ENCODE measurements around the gene LTBP2.

The LTBP2 gene

DNA sequence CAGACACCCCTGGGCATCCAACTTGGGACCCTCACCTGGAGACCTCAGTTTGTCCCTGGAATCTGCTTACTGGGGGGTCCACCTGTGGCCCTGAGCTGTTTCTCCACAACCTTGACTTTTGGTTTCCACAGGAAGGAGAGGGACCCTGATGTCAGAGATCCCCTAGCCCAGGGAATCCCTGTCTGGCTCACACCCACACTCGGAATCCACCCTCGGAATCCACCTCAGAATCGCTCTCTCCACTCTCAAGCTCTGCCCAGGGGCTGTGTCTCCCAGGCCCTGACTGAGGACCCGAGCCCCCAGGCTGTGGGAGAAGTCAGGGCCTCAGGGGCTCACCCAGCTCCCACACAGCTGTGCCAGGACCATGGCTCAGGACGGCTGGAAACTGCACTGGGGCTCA is 17.4 kb downstream of the LTBP2 start:
- ChIA-PET POLR2A (interaction anchor here (0.6 to 1.1 kb wide), 2 partner anchors 20 to 34 kb away, joined by 3 to 4 read pairs; no protein-coding TSS in a partner anchor), CTCF (interaction anchor here (1.5 to 1.8 kb wide), 2 partner anchors 14 to 18 kb away, joined by 7 to 9 read pairs; partner anchors contain the start of gene LTBP2)
- H3K27ac ChIP-seq (ENCODE audit: extremely low read depth, low read depth, low read length), result no peak overlapping the region
- H3K4me3 ChIP-seq (ENCODE audit: low read depth, low read length), result no peak overlapping the region
- H3K36me3 ChIP-seq (ENCODE audit: control insufficient read depth in 2 of 2, insufficient read depth in 1 of 2, low read length in 2 of 2), result no peaks in the 10 kb centered on the region
- no peaks in the 10 kb centered on the region for H3K4me1 ChIP-seq (ENCODE audit: control insufficient read depth, insufficient read depth, low read length)
- no peaks in the 10 kb centered on the region for H3K9me3 ChIP-seq (ENCODE audit: control insufficient read depth, insufficient read depth, low read depth, low read length)
- TF ChIP-seq ZNF23 (tag by site-specific recombination; IDR thresholded peaks at IDR 0.05; ENCODE audit: borderline replicate concordance) (no peak), PRDM1 (tag by site-specific recombination; IDR thresholded peaks at IDR 0.05) (no peak), EGR2 (tag by site-specific recombination; IDR thresholded peaks at IDR 0.05; ENCODE audit: low read depth) (0 out of 2 replicates have a peak, but pooled peaks have one; percentile 17)

DNA sequence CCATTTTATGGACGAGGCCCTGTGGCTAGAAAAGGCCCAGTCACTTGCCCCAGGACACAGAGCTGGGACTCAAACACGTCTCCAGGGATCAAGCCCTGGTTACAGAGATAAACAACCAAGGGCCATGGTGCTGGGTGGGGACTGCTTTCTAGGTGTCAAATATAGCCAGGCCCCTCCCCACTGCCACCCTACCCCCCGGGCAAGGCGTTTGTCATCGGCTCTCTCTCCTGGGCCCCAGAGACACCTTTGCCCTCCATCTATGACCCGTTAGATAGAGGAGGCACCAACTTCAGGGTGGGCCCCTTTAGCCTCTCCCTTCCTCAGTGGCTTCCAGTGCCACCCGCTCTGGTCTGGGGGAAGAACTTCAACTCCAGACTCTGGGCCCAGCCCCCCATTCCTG is 18.0 kb downstream of the LTBP2 start:
- no peaks in the 10 kb centered on the region for H3K9me3 ChIP-seq (ENCODE audit: control insufficient read depth, insufficient read depth, low read depth, low read length)
- ChIA-PET CTCF (interaction anchor here (1.5 to 1.8 kb wide), 2 partner anchors 15 to 18 kb away, joined by 7 to 9 read pairs; partner anchors contain the start of gene LTBP2), POLR2A (interaction anchor here (0.6 to 1.1 kb wide), 4 partner anchors 19 to 515 kb away, joined by 3 to 7 read pairs (median 4); no protein-coding TSS in a partner anchor)
- H3K4me3 ChIP-seq (ENCODE audit: low read depth, low read length), result no peak overlapping the region
- H3K27ac ChIP-seq (ENCODE audit: extremely low read depth, low read depth, low read length), result no peak overlapping the region
- H3K36me3 ChIP-seq (ENCODE audit: control insufficient read depth in 2 of 2, insufficient read depth in 1 of 2, low read length in 2 of 2), result no peaks in the 10 kb centered on the region
- no peak for TF ChIP-seq ZFP41 (tag by site-specific recombination; IDR thresholded peaks at IDR 0.05; ENCODE audit: borderline replicate concordance)
- no peak for TF ChIP-seq ZNF621 (tag by site-specific recombination; IDR thresholded peaks at IDR 0.05)
- TF ChIP-seq KLF1 (tag by site-specific recombination; IDR thresholded peaks at IDR 0.05), result no peak
- no peak for TF ChIP-seq ZNF660 (tag by site-specific recombination; IDR thresholded peaks at IDR 0.05)
- no peak for TF ChIP-seq OVOL3 (tag by site-specific recombination; IDR thresholded peaks at IDR 0.05)
- TF ChIP-seq ZNF302 (tag by site-specific recombination; IDR thresholded peaks at IDR 0.05; ENCODE audit: low read depth), result no peak
- H3K4me1 ChIP-seq (ENCODE audit: control insufficient read depth, insufficient read depth, low read length), result no peaks in the 10 kb centered on the region

DNA sequence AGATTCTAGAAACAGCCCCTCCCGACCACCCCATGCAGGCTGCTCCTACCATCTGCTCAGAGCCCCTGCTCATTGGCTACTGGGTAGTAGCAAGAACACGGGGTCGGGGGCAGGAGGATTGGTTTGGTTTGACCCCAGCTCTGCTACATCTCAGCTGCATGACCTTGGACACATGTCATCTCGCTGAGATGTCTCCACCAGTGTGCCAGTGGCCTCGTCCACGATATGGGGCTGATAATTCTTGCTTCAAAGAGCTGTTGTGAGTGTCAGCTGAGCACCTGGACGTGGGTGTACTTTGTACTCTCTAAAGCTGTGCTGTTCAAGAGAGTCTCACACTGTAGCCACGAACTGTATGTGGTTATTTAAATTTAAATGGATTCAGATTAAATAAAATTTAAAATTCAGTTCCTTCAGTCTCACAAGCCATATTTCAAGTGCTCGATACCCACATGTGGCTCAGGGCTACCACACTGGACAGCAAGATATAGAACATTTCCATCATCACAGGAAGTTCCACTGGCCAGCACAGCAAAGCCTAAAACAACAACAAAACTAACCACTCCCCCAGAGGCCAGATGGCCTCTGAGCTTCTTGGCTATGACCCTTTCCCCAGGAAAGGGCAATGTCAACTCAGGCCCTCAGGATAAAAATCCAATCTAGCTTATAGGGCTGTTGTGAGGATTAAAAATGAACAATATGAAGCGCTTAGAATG is 18.6 kb downstream of the LTBP2 start:
- Histone ChIP-seq H3K9me3 (ENCODE audit: control insufficient read depth, insufficient read depth, low read depth, low read length) (no peaks in the 10 kb centered on the region), H3K4me1 (ENCODE audit: control insufficient read depth, insufficient read depth, low read length) (no peaks in the 10 kb centered on the region), H3K27ac (ENCODE audit: extremely low read depth, low read depth, low read length) (no peak overlapping the region), H3K36me3 (ENCODE audit: control insufficient read depth in 2 of 2, insufficient read depth in 1 of 2, low read length in 2 of 2) (no peaks in the 10 kb centered on the region), H3K4me3 (ENCODE audit: low read depth, low read length) (no peak overlapping the region)
- ChIA-PET CTCF (interaction anchor here (0.6 to 1.8 kb wide), 2 partner anchors 19 to 43 kb away, joined by 3 to 9 read pairs; partner anchors contain the start of gene LTBP2), POLR2A (interaction anchor here (0.6 to 1.1 kb wide), 3 partner anchors 19 to 514 kb away, joined by 4 to 7 read pairs (median 4); no protein-coding TSS in a partner anchor)
- TF ChIP-seq ZNF510 (tag by site-specific recombination; IDR thresholded peaks at IDR 0.05; ENCODE audit: insufficient replicate concordance) (no peak), ZNF24 (tag by site-specific recombination; IDR thresholded peaks at IDR 0.05) (no peak), YY1 (tag by site-specific recombination; IDR thresholded peaks at IDR 0.05) (no peak), ZNF37A (tag by site-specific recombination; IDR thresholded peaks at IDR 0.05) (no peak), SP3 (tag by site-specific recombination; IDR thresholded peaks at IDR 0.05) (no peak), ZNF670 (tag by site-specific recombination; IDR thresholded peaks at IDR 0.05; ENCODE audit: low read depth) (no peak)

DNA sequence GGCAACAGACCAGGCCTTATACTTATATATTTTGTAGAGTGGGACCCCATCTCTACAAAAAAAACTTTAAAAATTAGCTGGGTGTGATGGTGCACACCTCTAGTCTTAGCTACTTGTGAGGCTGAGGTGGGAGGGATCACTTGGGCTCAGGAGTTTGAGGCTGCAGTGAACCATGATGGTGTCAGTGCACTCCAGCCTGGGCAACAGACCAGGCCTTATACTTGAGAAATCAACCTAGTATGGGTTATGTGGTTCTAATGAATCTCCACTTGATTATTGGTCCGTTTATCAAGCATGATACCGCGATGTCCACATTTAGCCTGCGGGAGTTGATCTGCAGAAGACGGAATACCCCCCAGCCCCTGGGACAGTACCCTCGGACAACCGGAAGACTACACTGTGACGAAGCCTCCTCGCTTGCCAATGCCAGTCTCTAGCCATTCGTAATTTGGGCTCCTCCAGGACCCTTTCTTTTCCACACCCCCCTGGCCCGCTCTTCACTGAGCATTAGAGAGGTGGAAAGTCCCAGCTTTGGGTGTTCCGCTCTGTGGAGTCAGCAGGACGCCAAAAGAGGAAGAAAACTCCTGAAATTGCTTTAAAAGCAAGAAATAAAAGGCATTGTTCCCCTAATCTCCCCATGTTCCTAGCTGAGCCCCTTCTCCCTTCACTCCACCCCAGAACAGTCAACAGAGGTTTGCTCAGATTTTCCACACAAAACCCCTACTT is 19.4 kb downstream of the LTBP2 start:
- H3K36me3 ChIP-seq (ENCODE audit: control insufficient read depth in 2 of 2, insufficient read depth in 1 of 2, low read length in 2 of 2), result no peaks in the 10 kb centered on the region
- no peaks in the 10 kb centered on the region for H3K4me1 ChIP-seq (ENCODE audit: control insufficient read depth, insufficient read depth, low read length)
- POLR2A ChIA-PET, result no interaction called here
- CTCF ChIA-PET, result interaction anchor here (0.6 to 2.3 kb wide), 2 partner anchors 16 to 44 kb away, joined by 3 to 11 read pairs; no protein-coding TSS in a partner anchor
- H3K9me3 ChIP-seq (ENCODE audit: control insufficient read depth, insufficient read depth, low read depth, low read length), result no peaks in the 10 kb centered on the region
- no peak overlapping the region for H3K4me3 ChIP-seq (ENCODE audit: low read depth, low read length)
- no peak overlapping the region for H3K27ac ChIP-seq (ENCODE audit: extremely low read depth, low read depth, low read length)
- no peak for TF ChIP-seq ZNF302 (tag by site-specific recombination; IDR thresholded peaks at IDR 0.05; ENCODE audit: low read depth)
